ENCODE data around the gene ELL.

The ELL gene

DNA sequence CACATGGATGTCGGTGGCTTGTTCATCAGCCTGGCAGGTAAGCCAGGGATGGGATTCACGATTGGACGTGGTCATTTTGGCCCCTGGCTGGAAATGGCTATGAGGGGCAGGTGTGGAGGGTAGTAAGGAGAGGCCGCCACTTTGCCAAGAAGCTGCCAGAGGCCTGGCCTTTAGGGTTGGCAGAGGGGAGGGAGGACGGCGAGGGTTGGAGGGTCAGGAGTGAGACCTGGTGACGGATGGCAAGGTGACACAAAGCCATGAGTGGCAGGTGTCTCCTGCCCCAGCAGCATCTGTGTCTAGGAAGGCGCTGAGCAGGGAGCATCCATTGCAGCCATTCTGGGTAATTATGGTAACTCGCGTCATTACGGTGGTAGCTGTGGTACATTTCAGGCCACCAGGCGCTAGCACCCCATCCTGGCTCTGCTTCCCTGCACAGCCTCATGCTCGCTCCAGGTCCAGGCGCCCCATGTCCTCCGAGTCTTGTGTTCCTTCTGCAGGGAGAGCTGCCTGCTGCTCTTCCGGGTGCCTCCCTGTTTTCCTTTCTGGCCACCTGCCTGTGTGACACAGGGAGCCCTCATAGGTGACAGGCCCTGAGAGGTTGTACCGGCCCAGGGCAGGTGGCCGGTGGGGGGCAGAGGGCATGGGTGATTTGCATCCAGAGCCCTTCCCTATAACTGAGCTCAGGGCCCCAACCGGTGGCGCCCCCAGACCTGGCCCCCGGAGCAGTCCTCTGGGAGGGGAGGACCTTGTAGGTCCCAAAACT lies 98.4 kb downstream of the ELL start:
- no peak overlapping the region for H3K4me2 ChIP-seq (ENCODE audit: low read depth, low read length, poor library complexity, severe bottlenecking)
- H3K36me3 ChIP-seq (ENCODE audit: low read length) = no peaks in the 10 kb centered on the region
- H3F3A ChIP-seq (ENCODE audit: insufficient read depth) = peaks cover 2% of the 10 kb centered on the region; the same call in 1 of the 2 replicates
- no peak overlapping the region for H3K4me3 ChIP-seq (ENCODE audit: insufficient read depth, low read length, poor library complexity, severe bottlenecking)
- H3K27ac ChIP-seq (ENCODE audit: low read depth, low read length) = no peak overlapping the region
- no peak overlapping the region for H2AFZ ChIP-seq (ENCODE audit: low read depth, low read length, severe bottlenecking)
- no peaks in the 10 kb centered on the region for H3K9me2 ChIP-seq (replicated peaks; ENCODE audit: insufficient read depth, low read length)
- no peaks in the 10 kb centered on the region for H4K20me1 ChIP-seq (ENCODE audit: low read depth, low read length)
- no peak overlapping the region for H3K9ac ChIP-seq (ENCODE audit: low read length)
- H3K9me3 ChIP-seq (ENCODE audit: insufficient read depth, low read length) = no peaks in the 10 kb centered on the region
- no peaks in the 10 kb centered on the region for H3K27me3 ChIP-seq (ENCODE audit: low read length)
- TF ChIP-seq CTCF (IDR thresholded peaks at IDR 0.05; ENCODE audit: insufficient read depth, low read length, poor library complexity, severe bottlenecking) = no peak
- no peak for TF ChIP-seq EZH2phosphoT487 (conservative IDR thresholded peaks at IDR 0.05; ENCODE audit: low read length)
- no peaks in the 10 kb centered on the region for H3K79me2 ChIP-seq (ENCODE audit: insufficient read depth, low read length)

- H2AFZ ChIP-seq (ENCODE audit: low read depth, low read length, severe bottlenecking) = no peak overlapping the region
- TF ChIP-seq EZH2phosphoT487 (conservative IDR thresholded peaks at IDR 0.05; ENCODE audit: low read length) (no peak), CTCF (IDR thresholded peaks at IDR 0.05; ENCODE audit: insufficient read depth, low read length, poor library complexity, severe bottlenecking) (no peak)
- no peaks in the 10 kb centered on the region for H4K20me1 ChIP-seq (ENCODE audit: low read depth, low read length)
- H3K9me3 ChIP-seq (ENCODE audit: insufficient read depth, low read length) = no peaks in the 10 kb centered on the region
- no peaks in the 10 kb centered on the region for H3K27me3 ChIP-seq (ENCODE audit: low read length)
- no peak overlapping the region for H3K27ac ChIP-seq (ENCODE audit: low read depth, low read length)
- H3F3A ChIP-seq (ENCODE audit: insufficient read depth) = peaks cover 6% of the 10 kb centered on the region; the same call in 1 of the 2 replicates
- no peaks in the 10 kb centered on the region for H3K36me3 ChIP-seq (ENCODE audit: low read length)
- H3K79me2 ChIP-seq (ENCODE audit: insufficient read depth, low read length) = no peaks in the 10 kb centered on the region
- H3K4me2 ChIP-seq (ENCODE audit: low read depth, low read length, poor library complexity, severe bottlenecking) = no peak overlapping the region
- H3K9ac ChIP-seq (ENCODE audit: low read length) = no peak overlapping the region
- no peak overlapping the region for H3K4me3 ChIP-seq (ENCODE audit: insufficient read depth, low read length, poor library complexity, severe bottlenecking)
- no peaks in the 10 kb centered on the region for H3K9me2 ChIP-seq (replicated peaks; ENCODE audit: insufficient read depth, low read length)
Observed at GRCh38 chr19:18422530-18423191, 99.2 kb downstream of the ELL start.

DNA sequence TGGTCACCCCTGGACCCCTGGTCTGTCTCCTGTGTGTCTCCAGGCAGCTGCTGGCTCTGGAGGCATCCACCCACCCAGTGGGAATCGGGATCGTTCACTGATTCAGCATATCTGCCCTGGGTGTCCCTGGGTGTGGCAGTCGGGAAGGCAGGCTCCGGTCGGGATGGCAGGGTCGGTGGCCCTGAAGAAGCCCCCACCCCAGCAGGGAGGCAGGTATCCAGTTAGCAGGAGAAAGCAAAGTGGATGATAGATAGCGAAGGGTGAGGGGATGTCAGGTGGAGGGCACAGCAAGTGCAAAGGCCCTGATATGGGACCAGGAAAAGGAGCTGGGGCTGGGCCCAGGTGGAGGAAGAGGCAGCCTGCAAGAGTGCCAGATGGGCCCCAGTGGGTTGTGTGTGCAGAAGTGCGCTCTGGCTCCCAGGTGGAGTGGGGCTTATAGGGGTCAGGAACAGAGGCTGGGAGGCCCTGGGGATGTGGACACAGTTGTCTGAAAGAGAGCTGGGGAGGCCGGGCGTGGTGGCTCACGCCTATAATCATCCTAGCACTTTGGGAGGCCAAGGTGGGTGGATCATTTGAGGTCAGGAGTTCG lies 100.4 kb downstream of the ELL start:
- Histone ChIP-seq H3F3A (ENCODE audit: insufficient read depth) (peaks cover 6% of the 10 kb centered on the region; the same call in 1 of the 2 replicates), H3K9me2 (replicated peaks; ENCODE audit: insufficient read depth, low read length) (no peaks in the 10 kb centered on the region), H3K27me3 (ENCODE audit: low read length) (no peaks in the 10 kb centered on the region), H3K36me3 (ENCODE audit: low read length) (no peaks in the 10 kb centered on the region), H4K20me1 (ENCODE audit: low read depth, low read length) (no peaks in the 10 kb centered on the region), H2AFZ (ENCODE audit: low read depth, low read length, severe bottlenecking) (no peak overlapping the region), H3K9ac (ENCODE audit: low read length) (no peak overlapping the region), H3K4me3 (ENCODE audit: insufficient read depth, low read length, poor library complexity, severe bottlenecking) (no peak overlapping the region), H3K27ac (ENCODE audit: low read depth, low read length) (no peak overlapping the region), H3K4me2 (ENCODE audit: low read depth, low read length, poor library complexity, severe bottlenecking) (no peak overlapping the region), H3K79me2 (ENCODE audit: insufficient read depth, low read length) (no peaks in the 10 kb centered on the region), H3K9me3 (ENCODE audit: insufficient read depth, low read length) (no peaks in the 10 kb centered on the region)
- TF ChIP-seq CTCF (IDR thresholded peaks at IDR 0.05; ENCODE audit: insufficient read depth, low read length, poor library complexity, severe bottlenecking) (no peak), EZH2phosphoT487 (conservative IDR thresholded peaks at IDR 0.05; ENCODE audit: low read length) (no peak)
